SW 1271 (cell line): ENCODE results near the gene LAPTM5.
A peak's percentile ranks its signal among the peaks of the same experiment; 100 is the strongest.

Source experiments
- DNase-seq, 2 experiments: peaks; one replicate each; lab custom pipeline; 2025; lab: John Stamatoyannopoulos, UW

The LAPTM5 gene

GRCh38 chr1:30714536-30715090, 43.0 kb downstream of the LAPTM5 start:
- no peak for DNase-seq

GRCh38 chr1:30714025-30714424, 43.5 kb downstream of the LAPTM5 start:
- DNase-seq, result no peak

GRCh38 chr1:30713311-30713710, 44.3 kb downstream of the LAPTM5 start:
- no peak for DNase-seq

- DNase-seq, result no peak
These were observed 45.0 kb downstream of the LAPTM5 start for GRCh38 chr1:30712583-30712982.

- no peak for DNase-seq
These were observed 47.2 kb downstream of the LAPTM5 start for GRCh38 chr1:30710407-30710806.

- DNase-seq, result no peak
These were observed 49.2 kb downstream of the LAPTM5 start for GRCh38 chr1:30708361-30708728.

- peak in 1 of 2 experiments; percentile 27 for DNase-seq
These were observed 49.9 kb downstream of the LAPTM5 start for GRCh38 chr1:30707412-30708360.

- DNase-seq, result no peak
These were observed 51.0 kb downstream of the LAPTM5 start for GRCh38 chr1:30706528-30706927.

- no peak for DNase-seq
These were observed 51.9 kb downstream of the LAPTM5 start for GRCh38 chr1:30705698-30706097.

GRCh38 chr1:30704765-30705509, 52.6 kb downstream of the LAPTM5 start:
- DNase-seq, result no peak

GRCh38 chr1:30704271-30704670, 53.3 kb downstream of the LAPTM5 start:
- no peak for DNase-seq

GRCh38 chr1:30702823-30703222, 54.8 kb downstream of the LAPTM5 start:
- no peak for DNase-seq

GRCh38 chr1:30701258-30701633, 56.3 kb downstream of the LAPTM5 start:
- DNase-seq, result no peak

GRCh38 chr1:30700528-30701257, 56.9 kb downstream of the LAPTM5 start:
- DNase-seq, result no peak

GRCh38 chr1:30699762-30700161, 57.8 kb downstream of the LAPTM5 start:
- no peak for DNase-seq

GRCh38 chr1:30698401-30698981, 59.1 kb downstream of the LAPTM5 start:
- DNase-seq, result no peak

- no peak for DNase-seq
These were observed 59.8 kb downstream of the LAPTM5 start for GRCh38 chr1:30697571-30698376.

- no peak for DNase-seq
These were observed 60.7 kb downstream of the LAPTM5 start for GRCh38 chr1:30696831-30697230.

GRCh38 chr1:30695439-30695841, 62.1 kb downstream of the LAPTM5 start:
- DNase-seq, result no peak

- DNase-seq, result no peak
These were observed 63.0 kb downstream of the LAPTM5 start for GRCh38 chr1:30694280-30695175.
